Measurements from ENCODE around the gene BLOC1S3.

The BLOC1S3 gene

DNA sequence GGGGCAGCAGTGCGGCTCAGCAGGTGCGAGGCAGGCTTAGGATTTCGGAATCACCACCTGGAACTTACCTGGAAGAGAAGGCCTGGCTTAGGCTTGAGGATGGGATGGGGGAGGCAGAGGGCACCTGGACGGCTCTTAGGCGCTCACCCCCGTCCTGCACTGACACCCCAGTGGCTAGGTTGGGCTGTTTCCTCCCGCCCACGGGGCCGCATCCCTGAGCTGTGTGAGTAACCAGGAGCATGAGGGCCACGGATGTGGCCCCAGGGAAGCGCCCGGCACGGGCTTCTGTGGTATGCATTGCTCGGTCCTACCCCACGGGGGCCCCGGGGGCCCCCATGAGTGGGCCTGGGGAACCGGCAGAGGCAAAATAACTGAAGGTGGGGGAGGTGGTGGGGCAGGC is 15.4 kb upstream of the BLOC1S3 start:
- Histone ChIP-seq H3K36me3 (ENCODE audit: insufficient read depth, low read length) (no peaks in the 10 kb centered on the region), H3K9me3 (ENCODE audit: low read depth, low read length) (no peaks in the 10 kb centered on the region), H3K27ac (no peak overlapping the region), H3K4me3 (no peak overlapping the region), H3K9ac (ENCODE audit: insufficient read length) (no peak overlapping the region)
- no peak for DNase-seq (ENCODE audit: low read depth, low spot score)
- TF ChIP-seq POLR2AphosphoS5 (IDR thresholded peaks at IDR 0.05; ENCODE audit: borderline replicate concordance, low read depth, low read length) (no peak), EZH2 (IDR thresholded peaks at IDR 0.05) (no peak), FOXP2 (optimal IDR thresholded peaks at IDR 0.05; ENCODE audit: control extremely low read depth, extremely low read length, insufficient read depth) (no peak)

DNA sequence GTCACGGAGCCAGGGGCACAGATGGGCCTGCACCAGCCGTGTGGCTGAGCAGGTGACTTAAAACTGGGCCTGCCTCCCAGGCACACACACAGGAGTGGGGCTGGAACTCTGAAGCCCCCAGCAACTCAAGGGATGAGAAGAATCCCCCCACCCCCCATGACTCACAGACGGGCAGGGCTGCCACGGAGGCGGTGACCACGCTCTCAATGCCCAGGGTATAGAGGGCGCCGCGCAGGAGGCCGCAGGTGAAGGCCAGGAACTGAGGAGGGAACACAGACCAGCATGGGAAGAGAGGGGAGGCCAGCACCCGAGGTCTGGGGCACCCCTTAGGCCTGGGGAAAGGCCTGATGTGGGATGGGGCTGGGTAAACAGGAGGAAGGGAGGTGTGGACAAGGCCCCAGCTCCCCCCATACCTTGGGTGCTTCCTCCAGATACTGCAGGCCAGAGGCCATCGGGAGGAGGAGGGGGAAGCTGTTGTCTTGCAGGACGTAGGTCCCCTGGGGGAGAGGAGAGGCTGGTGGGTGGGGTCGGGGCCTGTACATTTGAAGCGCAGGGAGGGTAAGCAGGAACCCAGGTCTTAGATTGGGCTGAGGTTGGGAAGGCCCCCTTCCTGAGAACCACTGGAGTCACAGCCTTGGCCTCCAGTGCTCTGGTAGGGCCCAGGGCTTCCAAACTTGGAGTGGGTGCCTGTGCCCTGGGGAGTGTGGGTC is 14.7 kb upstream of the BLOC1S3 start:
- no peak overlapping the region for H3K4me3 ChIP-seq
- H3K9me3 ChIP-seq (ENCODE audit: low read depth, low read length): no peaks in the 10 kb centered on the region
- no peak for DNase-seq (ENCODE audit: low read depth, low spot score)
- H3K36me3 ChIP-seq (ENCODE audit: insufficient read depth, low read length): no peaks in the 10 kb centered on the region
- H3K9ac ChIP-seq (ENCODE audit: insufficient read length): no peak overlapping the region
- no peak overlapping the region for H3K27ac ChIP-seq
- TF ChIP-seq POLR2AphosphoS5 (IDR thresholded peaks at IDR 0.05; ENCODE audit: borderline replicate concordance, low read depth, low read length): no peak
- no peak for TF ChIP-seq FOXP2 (optimal IDR thresholded peaks at IDR 0.05; ENCODE audit: control extremely low read depth, extremely low read length, insufficient read depth)
- TF ChIP-seq EZH2 (IDR thresholded peaks at IDR 0.05): no peak

GRCh38 chr19:45164577-45165335 is 13.8 kb upstream of the BLOC1S3 start:
- Histone ChIP-seq H3K27ac (no peak overlapping the region), H3K9ac (ENCODE audit: insufficient read length) (no peak overlapping the region)
- DNase-seq (ENCODE audit: low read depth, low spot score): no peak

DNA sequence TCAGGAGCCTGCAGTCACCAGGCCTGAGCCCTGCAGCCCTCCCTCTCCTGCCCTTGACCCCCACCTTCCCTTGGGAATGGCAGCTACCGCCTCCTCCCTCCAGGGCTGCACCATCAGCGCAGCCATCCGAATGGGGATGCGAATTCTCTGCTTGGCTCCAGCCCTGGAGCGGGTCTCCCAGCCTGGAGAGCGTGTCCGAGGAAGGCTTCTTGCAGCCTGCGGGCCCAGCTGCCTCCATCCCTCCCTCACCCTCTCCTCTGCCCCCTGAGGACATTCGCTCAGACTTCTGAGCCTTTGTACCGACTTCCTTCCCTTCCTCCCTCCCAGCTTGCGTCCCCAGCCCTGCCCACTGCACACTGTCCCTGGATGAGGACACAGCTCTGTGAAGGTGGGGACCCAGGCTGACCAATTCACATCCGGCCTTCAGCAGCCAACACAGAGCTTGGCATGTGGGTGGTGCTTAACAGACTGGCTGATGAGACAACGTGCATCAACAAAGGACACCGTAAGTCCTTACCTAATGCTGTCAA is 11.8 kb upstream of the BLOC1S3 start:
- no peak overlapping the region for H3K9ac ChIP-seq (ENCODE audit: insufficient read length)
- no peak for TF ChIP-seq FOXP2 (optimal IDR thresholded peaks at IDR 0.05; ENCODE audit: control extremely low read depth, extremely low read length, insufficient read depth)
- TF ChIP-seq EZH2 (IDR thresholded peaks at IDR 0.05): no peak
- TF ChIP-seq POLR2AphosphoS5 (IDR thresholded peaks at IDR 0.05; ENCODE audit: borderline replicate concordance, low read depth, low read length): no peak
- no peaks in the 10 kb centered on the region for H3K36me3 ChIP-seq (ENCODE audit: insufficient read depth, low read length)
- H3K4me3 ChIP-seq: no peak overlapping the region
- no peaks in the 10 kb centered on the region for H3K9me3 ChIP-seq (ENCODE audit: low read depth, low read length)
- DNase-seq (ENCODE audit: low read depth, low spot score): no peak
- H3K27ac ChIP-seq: no peak overlapping the region

More at GRCh38 chr19:45164577-45165335, 13.8 kb upstream of the BLOC1S3 start:
- no peak overlapping the region for H3K4me3 ChIP-seq
- H3K9me3 ChIP-seq (ENCODE audit: low read depth, low read length): no peaks in the 10 kb centered on the region
- TF ChIP-seq FOXP2 (optimal IDR thresholded peaks at IDR 0.05; ENCODE audit: control extremely low read depth, extremely low read length, insufficient read depth) (no peak), POLR2AphosphoS5 (IDR thresholded peaks at IDR 0.05; ENCODE audit: borderline replicate concordance, low read depth, low read length) (no peak), EZH2 (IDR thresholded peaks at IDR 0.05) (no peak)
- no peaks in the 10 kb centered on the region for H3K36me3 ChIP-seq (ENCODE audit: insufficient read depth, low read length)

DNA sequence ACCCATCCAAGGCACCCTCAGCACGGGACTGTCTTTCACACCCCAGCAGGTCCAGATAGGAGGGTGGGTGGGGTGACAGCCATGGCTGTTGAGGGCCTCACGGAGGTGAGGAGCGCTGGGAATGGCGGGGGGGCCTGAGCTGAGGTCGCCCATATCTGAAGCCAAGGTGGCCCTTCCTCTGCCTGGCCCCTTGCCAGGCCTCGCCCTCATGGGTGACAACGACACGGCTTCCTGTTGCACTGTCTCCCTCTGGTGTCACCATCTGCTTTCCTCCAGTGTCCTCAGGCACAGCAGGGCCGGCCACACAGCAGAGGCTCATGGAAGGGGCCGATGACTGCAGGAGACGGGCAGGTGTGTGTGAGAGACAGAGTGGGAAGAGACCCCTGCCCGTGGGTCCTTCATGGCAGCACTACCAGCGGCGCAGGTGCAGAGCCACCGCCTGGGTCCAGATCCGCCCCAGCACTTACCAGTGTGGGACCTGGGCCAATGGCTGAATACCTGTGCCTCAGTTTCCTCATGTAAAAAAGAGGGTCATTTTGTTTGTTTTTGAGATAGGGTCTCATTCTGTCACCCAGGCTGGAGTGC is 9.7 kb upstream of the BLOC1S3 start:
- DNase-seq (ENCODE audit: low read depth, low spot score): no peak

DNA sequence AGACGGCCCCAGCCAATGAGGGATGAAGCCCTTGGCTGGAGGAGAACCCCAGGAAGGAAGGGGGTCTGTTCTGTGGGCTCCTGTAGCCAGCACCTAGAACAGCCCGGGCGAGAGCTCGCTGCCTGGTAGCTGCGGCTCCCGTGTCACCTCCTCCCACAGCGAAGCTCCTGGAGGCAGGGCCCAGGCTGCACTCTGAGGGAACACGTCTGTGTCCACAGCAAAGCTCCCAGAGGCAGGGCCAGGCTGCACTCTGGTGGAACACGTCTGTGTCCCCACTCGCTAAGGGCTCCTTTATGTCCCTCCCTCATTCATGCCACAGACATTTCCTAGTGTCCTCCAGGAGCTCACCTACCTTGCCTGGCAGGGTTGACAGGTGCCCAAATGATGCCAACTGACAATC is 9.0 kb upstream of the BLOC1S3 start:
- H3K27ac ChIP-seq: no peak overlapping the region
- no peak for DNase-seq (ENCODE audit: low read depth, low spot score)
- TF ChIP-seq POLR2AphosphoS5 (IDR thresholded peaks at IDR 0.05; ENCODE audit: borderline replicate concordance, low read depth, low read length) (no peak), EZH2 (IDR thresholded peaks at IDR 0.05) (no peak), FOXP2 (optimal IDR thresholded peaks at IDR 0.05; ENCODE audit: control extremely low read depth, extremely low read length, insufficient read depth) (no peak)
- no peak overlapping the region for H3K9ac ChIP-seq (ENCODE audit: insufficient read length)
- H3K4me3 ChIP-seq: no peak overlapping the region
- H3K9me3 ChIP-seq (ENCODE audit: low read depth, low read length): no peaks in the 10 kb centered on the region
- no peaks in the 10 kb centered on the region for H3K36me3 ChIP-seq (ENCODE audit: insufficient read depth, low read length)

More for the DNA sequence above, 9.7 kb upstream of the BLOC1S3 start:
- H3K9ac ChIP-seq (ENCODE audit: insufficient read length): no peak overlapping the region
- H3K36me3 ChIP-seq (ENCODE audit: insufficient read depth, low read length): no peaks in the 10 kb centered on the region
- H3K4me3 ChIP-seq: no peak overlapping the region
- no peaks in the 10 kb centered on the region for H3K9me3 ChIP-seq (ENCODE audit: low read depth, low read length)
- no peak for TF ChIP-seq FOXP2 (optimal IDR thresholded peaks at IDR 0.05; ENCODE audit: control extremely low read depth, extremely low read length, insufficient read depth)
- H3K27ac ChIP-seq: no peak overlapping the region

DNA sequence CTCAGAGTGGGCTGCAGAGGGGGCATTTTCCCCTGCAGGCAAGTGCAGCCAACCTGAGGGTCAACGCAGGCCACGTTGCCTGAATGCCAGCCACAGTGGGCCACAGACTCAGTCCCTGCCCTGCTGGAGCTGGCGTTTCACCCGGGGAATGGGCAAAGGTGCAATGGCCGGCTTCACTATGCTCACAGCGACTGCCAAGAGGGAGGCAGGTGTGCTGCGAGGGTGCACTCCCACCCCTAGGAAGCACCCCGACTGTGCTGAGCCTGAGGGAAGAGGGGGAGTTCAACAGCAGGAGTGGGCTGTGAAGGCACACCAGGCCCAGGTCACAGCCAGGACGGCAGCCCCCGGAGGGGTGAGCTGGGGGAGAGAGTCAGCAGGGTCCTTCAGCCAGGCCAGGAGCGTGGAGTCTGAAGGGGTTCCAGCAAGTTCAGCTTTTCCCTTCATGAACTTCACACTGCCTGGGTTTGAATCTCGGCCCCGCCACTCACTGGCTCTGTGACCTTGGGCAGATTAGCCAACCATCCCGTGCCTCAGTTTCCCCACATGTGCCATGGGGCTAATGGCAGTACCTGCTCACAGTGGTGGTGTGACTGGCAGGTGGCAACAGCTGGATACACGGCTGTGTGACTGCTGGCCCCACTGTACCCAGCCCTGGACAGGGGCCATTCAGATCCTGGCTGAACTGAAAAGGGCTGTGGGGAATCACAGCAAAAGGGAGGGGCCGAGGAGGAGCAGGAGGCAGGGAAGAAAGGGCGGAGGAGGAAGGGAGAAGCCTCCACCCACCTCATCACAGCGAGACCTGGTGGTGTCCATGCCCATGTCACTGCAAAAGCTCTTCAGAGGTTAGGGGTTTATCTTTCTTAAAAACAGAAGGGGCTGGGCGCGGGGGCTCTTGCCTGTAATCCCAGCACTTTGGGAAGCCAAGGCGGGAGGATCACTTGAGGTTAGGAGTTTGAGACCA is 8.2 kb upstream of the BLOC1S3 start:
- Histone ChIP-seq H3K9me3 (ENCODE audit: low read depth, low read length) (no peaks in the 10 kb centered on the region), H3K36me3 (ENCODE audit: insufficient read depth, low read length) (no peaks in the 10 kb centered on the region), H3K27ac (no peak overlapping the region), H3K4me3 (no peak overlapping the region), H3K9ac (ENCODE audit: insufficient read length) (no peak overlapping the region)
- TF ChIP-seq EZH2 (IDR thresholded peaks at IDR 0.05): no peak
- no peak for DNase-seq (ENCODE audit: low read depth, low spot score)

DNA sequence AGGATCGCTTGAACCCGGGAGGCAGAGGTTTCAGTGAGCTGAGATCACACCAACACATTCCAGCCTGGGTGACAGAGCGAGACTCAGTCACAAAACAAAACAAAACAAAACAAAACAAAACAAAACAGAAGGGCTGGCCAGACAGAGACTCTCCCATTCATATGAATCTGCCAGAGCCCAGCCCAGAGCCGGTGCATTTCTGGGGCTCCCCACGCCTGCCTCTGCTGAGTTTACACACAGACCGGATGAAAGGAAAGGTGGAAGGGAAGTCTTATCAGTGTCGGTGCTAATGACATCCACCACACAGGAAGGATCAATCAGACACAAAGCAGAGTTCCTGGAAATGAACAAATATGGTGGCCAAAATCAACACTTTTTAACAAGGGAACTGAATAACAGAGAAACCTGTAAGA is 7.4 kb upstream of the BLOC1S3 start:
- Histone ChIP-seq H3K9ac (ENCODE audit: insufficient read length) (no peak overlapping the region), H3K36me3 (ENCODE audit: insufficient read depth, low read length) (no peaks in the 10 kb centered on the region), H3K4me3 (no peak overlapping the region), H3K9me3 (ENCODE audit: low read depth, low read length) (no peaks in the 10 kb centered on the region), H3K27ac (no peak overlapping the region)
- TF ChIP-seq POLR2AphosphoS5 (IDR thresholded peaks at IDR 0.05; ENCODE audit: borderline replicate concordance, low read depth, low read length) (no peak), FOXP2 (optimal IDR thresholded peaks at IDR 0.05; ENCODE audit: control extremely low read depth, extremely low read length, insufficient read depth) (no peak), EZH2 (IDR thresholded peaks at IDR 0.05) (no peak)
- DNase-seq (ENCODE audit: low read depth, low spot score): no peak
